HCT116 (cell line): ENCODE results near the gene FGGY. TPM values are rescaled to one million over a fixed set of nuclear protein-coding genes. Genes with fewer than 3 reads are reported as not detected.

Experiments
- ATAC-seq: fragments of 200-7000 bp; cut with Tn5 transposase; 2 replicates; pipeline ENCODE4 v1.9.1; 2020; ENCODE audit warnings: mild to moderate bottlenecking, moderate library complexity
- BruUV-seq: library from RNA; stranded (reverse); fragments of 400-500 nt; replicated peaks from 2 replicates; lab custom pipeline; 2021; lab: Mats Ljungman, UMichigan
- CTCF ChIA-PET: fragments of 300-600 bp; sonication (Branson Sonifier 250); formaldehyde crosslinking; loops from one replicate; lab custom pipeline; 2021; ENCODE audit warnings: antibody characterized with exemption; lab: Charles Lee
- POLR2A ChIA-PET: fragments of 300-600, 350-600 bp; sonication (Branson Sonifier 250); formaldehyde crosslinking; loops from one replicate; lab custom pipeline; 2021; ENCODE audit warnings: antibody characterized with exemption; lab: Charles Lee
- RAD21 ChIA-PET, 2 experiments: fragments of 300-600 bp; sonication (Branson Sonifier 250); formaldehyde crosslinking; loops; one replicate each; lab custom pipeline; 2023; ENCODE audit warnings: low total read pairs in 2 of 2; ENCODE audit not compliant: uncharacterized antibody in 2 of 2, unreplicated experiment in 2 of 2, low non-redundant PET in 1 of 2; lab: Charles Lee
- DNase-seq: peaks from one replicate; pipeline ENCODE4 v3.0.0-alpha.2; 2010; ENCODE audit warnings: low read depth, low spot score
- H2AFZ ChIP-seq: fragments of 200-600 bp; shearing (Covaris generic), sonication (generic); 2 replicates; pipeline ENCODE4 v1.6.1; 2017; ENCODE audit warnings: low read depth, mixed run types, mixed read lengths, antibody characterized with exemption, low read length; ENCODE audit not compliant: poor library complexity, severe bottlenecking
- H3K27ac ChIP-seq: 2 replicates; pipeline ENCODE4 v1.5.1; 2012; ENCODE audit warnings: low read depth, low read length
- H3K27me3 ChIP-seq: fragments of 200-600 bp; sonication (generic); 2 replicates; pipeline ENCODE4 v1.6.1; 2016; ENCODE audit warnings: mixed run types, low read length, mixed read lengths; ENCODE audit not compliant: insufficient read depth
- H3K36me3 ChIP-seq, 2 experiments: fragments of 200-500 bp in 1 of 2; fragments of 200-600 bp in 1 of 2; sonication (Bioruptor generic) in 1 of 2; sonication (generic) in 1 of 2; 2 replicates each; pipeline versions ENCODE4 v1.5.1 to v1.6.1; 2014 to 2016; ENCODE audit warnings: low read length in 2 of 2, inconsistent platforms in 1 of 2, mixed read lengths in 1 of 2, mixed run types in 1 of 2; ENCODE audit not compliant: insufficient read depth in 2 of 2, control insufficient read depth in 1 of 2
- H3K4me1 ChIP-seq, 2 experiments: fragments of 200-600 bp in 1 of 2; sonication (generic) in 1 of 2; 2 replicates each; pipeline versions ENCODE4 v1.5.1 to v1.6.1; 2012 to 2017; ENCODE audit warnings: low read length in 2 of 2, inconsistent platforms in 1 of 2, mild to moderate bottlenecking in 1 of 2, mixed read lengths in 1 of 2, mixed run types in 1 of 2, moderate library complexity in 1 of 2; ENCODE audit not compliant: insufficient read depth in 2 of 2, control insufficient read depth in 1 of 2
- H3K4me2 ChIP-seq: fragments of 200-600 bp; sonication (generic); 2 replicates; pipeline ENCODE4 v1.6.1; 2017; ENCODE audit warnings: mixed run types, low read length, mixed read lengths
- H3K4me3 ChIP-seq, 2 experiments: fragments of 200-600 bp in 1 of 2; sonication (generic) in 1 of 2; replicated peaks in 1 of 2; 2 replicates each; pipeline ENCODE4 v1.5.1; 2011 to 2016; ENCODE audit warnings: low read length in 2 of 2, control low read depth in 1 of 2, low read depth in 1 of 2, mild to moderate bottlenecking in 1 of 2, mixed read lengths in 1 of 2, mixed run types in 1 of 2
- H3K79me2 ChIP-seq: fragments of 200-600 bp; sonication (generic); 2 replicates; pipeline ENCODE4 v1.6.1; 2017; ENCODE audit warnings: mild to moderate bottlenecking, mixed run types, low read length, moderate library complexity, mixed read lengths; ENCODE audit not compliant: insufficient read depth
- H3K9ac ChIP-seq: fragments of 200-600 bp; sonication (generic); 2 replicates; pipeline ENCODE4 v1.6.1; 2016; ENCODE audit warnings: low read length, mixed read lengths
- H3K9me2 ChIP-seq: fragments of 200-600 bp; sonication (generic), shearing (Covaris generic); 2 replicates; pipeline ENCODE4 v1.6.1; 2017; ENCODE audit warnings: mixed run types, mild to moderate bottlenecking, moderate library complexity; ENCODE audit not compliant: insufficient read depth
- H3K9me3 ChIP-seq, 2 experiments: fragments of 200-500 bp in 1 of 2; fragments of 200-600 bp in 1 of 2; sonication (Bioruptor generic) in 1 of 2; sonication (generic) in 1 of 2; 2 replicates each; pipeline ENCODE4 v1.6.1; 2014 to 2017; ENCODE audit warnings: low read length in 2 of 2, mixed read lengths in 2 of 2, inconsistent platforms in 1 of 2, low read depth in 1 of 2, mild to moderate bottlenecking in 1 of 2, mixed run types in 1 of 2, moderate library complexity in 1 of 2; ENCODE audit not compliant: control insufficient read depth in 1 of 2, insufficient read depth in 1 of 2
- H4K20me1 ChIP-seq: fragments of 200-600 bp; sonication (generic), shearing (Covaris generic); 2 replicates; pipeline ENCODE4 v1.6.1; 2017; ENCODE audit warnings: mixed run types, mild to moderate bottlenecking, moderate library complexity; ENCODE audit not compliant: insufficient read depth
- EZH2 ChIP-seq: fragments of 200-600 bp; sonication (generic); IDR thresholded peaks from 2 replicates; pipeline ENCODE4 v1.6.1; 2017; ENCODE audit warnings: antibody characterized with exemption, mixed run types
- FOSL1 ChIP-seq: IDR thresholded peaks from 2 replicates; pipeline ENCODE4 v1.6.1; 2012; ENCODE audit warnings: low read depth
- JUND ChIP-seq: IDR thresholded peaks from 2 replicates; pipeline ENCODE4 v1.6.1; 2012
- TCF7L2 ChIP-seq: IDR thresholded peaks from 2 replicates; pipeline ENCODE4 v1.7.0; 2011; ENCODE audit warnings: borderline replicate concordance, inconsistent platforms; ENCODE audit not compliant: insufficient read depth, insufficient read length; ENCODE audit errors: extremely low read depth
- ZBTB33 ChIP-seq: IDR thresholded peaks from 2 replicates; pipeline ENCODE4 v1.6.1; 2011; ENCODE audit warnings: mild to moderate bottlenecking, low read length, moderate library complexity; ENCODE audit not compliant: insufficient replicate concordance; ENCODE audit errors: extremely low read depth
- ZFX ChIP-seq: fragments of 450-650 bp; IDR thresholded peaks from 2 replicates; pipeline ENCODE4 v1.6.1; 2017
- ZNF274 ChIP-seq: fragments of 200-500 bp; sonication (Bioruptor generic); IDR thresholded peaks from 2 replicates; pipeline ENCODE4 v1.6.1; 2014; ENCODE audit warnings: mild to moderate bottlenecking, low read depth, low read length, inconsistent platforms
- intact Hi-C: fragments of 100-400 bp; cut with micrococcal nuclease; formaldehyde crosslinking; loops from 2 replicates; pipeline ENCODE4 v1.10.0; 2022
- total RNA-seq: library from RNA; stranded (reverse); gene quantifications from one replicate; pipeline ENCODE4 v1.2.1, GENCODE V29; 2021; ENCODE audit not compliant: unreplicated experiment
- TF ChIP-seq, protein P1 (sequence below), 3 experiments: fragments of 200-600 bp in 1 of 3; sonication (generic) in 1 of 3; IDR thresholded peaks in 2 of 3; conservative IDR thresholded peaks in 1 of 3; 2 replicates each; pipeline ENCODE4 v1.5.1; 2012 to 2017; ENCODE audit warnings: low read depth in 2 of 3, low read length in 2 of 3, antibody characterized with exemption in 1 of 3, borderline replicate concordance in 1 of 3, control low read depth in 1 of 3, mild to moderate bottlenecking in 1 of 3, mixed read lengths in 1 of 3, mixed run types in 1 of 3, moderate library complexity in 1 of 3; ENCODE audit not compliant: insufficient read depth in 1 of 3

FGGY gene
- total RNA-seq, 1 experiment from 2014 or later = 10.6 TPM

- H3K36me3 ChIP-seq = no peaks in the 10 kb centered on the region
- ATAC-seq = no peak
- H3K9ac ChIP-seq = no peak overlapping the region
- H3K4me3 ChIP-seq = no peak overlapping the region
- no peak for DNase-seq
- no TSS peak for BruUV-seq
- H3K79me2 ChIP-seq = no peaks in the 10 kb centered on the region
- ChIA-PET RAD21 (no interaction called here), CTCF (no interaction called here), POLR2A (no interaction called here)
- H3K4me1 ChIP-seq = no peaks in the 10 kb centered on the region
- H4K20me1 ChIP-seq = no peaks in the 10 kb centered on the region
- H3K9me3 ChIP-seq = no peaks in the 10 kb centered on the region
- H3K27ac ChIP-seq = no peak overlapping the region
- H3K27me3 ChIP-seq = no peaks in the 10 kb centered on the region
- intact Hi-C loops = loop anchor here (5.0 kb wide), 1 partner anchor 1387 kb away; no protein-coding TSS in a partner anchor
- no peaks in the 10 kb centered on the region for H3K9me2 ChIP-seq
- H3K4me2 ChIP-seq = no peak overlapping the region
- TF ChIP-seq, protein P1, sequence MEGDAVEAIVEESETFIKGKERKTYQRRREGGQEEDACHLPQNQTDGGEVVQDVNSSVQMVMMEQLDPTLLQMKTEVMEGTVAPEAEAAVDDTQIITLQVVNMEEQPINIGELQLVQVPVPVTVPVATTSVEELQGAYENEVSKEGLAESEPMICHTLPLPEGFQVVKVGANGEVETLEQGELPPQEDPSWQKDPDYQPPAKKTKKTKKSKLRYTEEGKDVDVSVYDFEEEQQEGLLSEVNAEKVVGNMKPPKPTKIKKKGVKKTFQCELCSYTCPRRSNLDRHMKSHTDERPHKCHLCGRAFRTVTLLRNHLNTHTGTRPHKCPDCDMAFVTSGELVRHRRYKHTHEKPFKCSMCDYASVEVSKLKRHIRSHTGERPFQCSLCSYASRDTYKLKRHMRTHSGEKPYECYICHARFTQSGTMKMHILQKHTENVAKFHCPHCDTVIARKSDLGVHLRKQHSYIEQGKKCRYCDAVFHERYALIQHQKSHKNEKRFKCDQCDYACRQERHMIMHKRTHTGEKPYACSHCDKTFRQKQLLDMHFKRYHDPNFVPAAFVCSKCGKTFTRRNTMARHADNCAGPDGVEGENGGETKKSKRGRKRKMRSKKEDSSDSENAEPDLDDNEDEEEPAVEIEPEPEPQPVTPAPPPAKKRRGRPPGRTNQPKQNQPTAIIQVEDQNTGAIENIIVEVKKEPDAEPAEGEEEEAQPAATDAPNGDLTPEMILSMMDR (IDR thresholded peaks at IDR 0.05 in 2 of 3, conservative IDR thresholded peaks at IDR 0.05 in 1 of 3; ENCODE audit: borderline replicate concordance in 1 of 3, insufficient read depth in 1 of 3, low read depth in 2 of 3, low read length in 2 of 3) = no peak
- TF ChIP-seq TCF7L2 = no peak
- no peak for TF ChIP-seq ZBTB33
- H2AFZ ChIP-seq = no peak overlapping the region
These were observed 472.8 kb downstream of the FGGY start for GRCh38 chr1:59769736-59770095.

- Histone ChIP-seq H3K27ac (no peak overlapping the region), H3K4me2 (no peak overlapping the region), H3K9ac (no peak overlapping the region), H3K9me2 (no peaks in the 10 kb centered on the region), H3K9me3 (no peaks in the 10 kb centered on the region), H2AFZ (no peak overlapping the region), H4K20me1 (no peaks in the 10 kb centered on the region), H3K36me3 (no peaks in the 10 kb centered on the region), H3K4me3 (no peak overlapping the region), H3K4me1 (no peaks in the 10 kb centered on the region), H3K79me2 (no peaks in the 10 kb centered on the region), H3K27me3 (no peaks in the 10 kb centered on the region)
- ChIA-PET POLR2A (no interaction called here), RAD21 (no interaction called here), CTCF (interaction anchor here (2.1 kb wide), 1 partner anchor 176 kb away, joined by 7 read pairs; no protein-coding TSS in a partner anchor)
- no TSS peak for BruUV-seq
- ATAC-seq = no peak
- TF ChIP-seq EZH2 (no peak), ZNF274 (no peak), FOSL1 (no peak), JUND (no peak), ZFX (no peak)
- TF ChIP-seq, all 23 proteins: peak for 0
- no peak for DNase-seq
- intact Hi-C loops = loop anchor here (5.0 kb wide), 1 partner anchor 1389 kb away; no protein-coding TSS in a partner anchor
These were observed 474.5 kb downstream of the FGGY start for GRCh38 chr1:59771361-59771760.
